Epithelial cell of proximal tubule (primary cell): Measurements from ENCODE around the gene DIRAS1. TPM values are rescaled to one million over a fixed set of nuclear protein-coding genes. Genes with fewer than 3 reads are reported as not detected.

Experiments used
- DNase-seq: peaks from one replicate; pipeline ENCODE4 v3.0.0-alpha.2; 2011; ENCODE audit warnings: low read depth
- H3K4me3 ChIP-seq: 2 replicates; pipeline ENCODE4 v1.5.1; 2011; ENCODE audit warnings: low read depth, mild to moderate bottlenecking, low read length
- total RNA-seq: library from RNA; depleted of rRNA; stranded (reverse); fragments of >200 nt; gene quantifications from 2 replicates; pipeline ENCODE4 v1.2.3, GENCODE V29; 2015
- TF ChIP-seq, protein P1 (sequence below): conservative IDR thresholded peaks from 2 replicates; pipeline ENCODE4 v1.5.1; 2012; ENCODE audit warnings: low read depth, mild to moderate bottlenecking, low read length

The DIRAS1 gene
- total RNA-seq, 1 donor from 2014 or later, result not detected

DNA sequence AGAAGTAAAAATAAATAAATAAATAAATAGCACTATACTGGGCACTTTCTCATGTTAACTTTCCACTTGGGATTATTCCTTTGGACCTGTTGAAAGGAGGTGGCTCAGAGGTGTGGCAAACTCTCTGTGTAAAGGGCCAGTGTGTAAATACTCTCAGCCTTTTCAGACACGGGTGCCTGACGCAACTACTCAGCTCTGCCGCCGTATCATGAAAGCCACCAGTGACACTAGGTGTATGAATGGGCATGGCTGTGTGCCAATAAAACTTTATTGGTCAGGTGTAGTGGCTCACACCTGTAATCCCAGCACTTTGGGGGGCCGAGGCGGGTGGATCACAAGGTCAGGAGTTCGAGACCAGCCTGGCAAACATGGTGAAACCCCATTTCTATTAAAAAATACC is 38.8 kb upstream of the DIRAS1 start:
- TF ChIP-seq, protein P1, sequence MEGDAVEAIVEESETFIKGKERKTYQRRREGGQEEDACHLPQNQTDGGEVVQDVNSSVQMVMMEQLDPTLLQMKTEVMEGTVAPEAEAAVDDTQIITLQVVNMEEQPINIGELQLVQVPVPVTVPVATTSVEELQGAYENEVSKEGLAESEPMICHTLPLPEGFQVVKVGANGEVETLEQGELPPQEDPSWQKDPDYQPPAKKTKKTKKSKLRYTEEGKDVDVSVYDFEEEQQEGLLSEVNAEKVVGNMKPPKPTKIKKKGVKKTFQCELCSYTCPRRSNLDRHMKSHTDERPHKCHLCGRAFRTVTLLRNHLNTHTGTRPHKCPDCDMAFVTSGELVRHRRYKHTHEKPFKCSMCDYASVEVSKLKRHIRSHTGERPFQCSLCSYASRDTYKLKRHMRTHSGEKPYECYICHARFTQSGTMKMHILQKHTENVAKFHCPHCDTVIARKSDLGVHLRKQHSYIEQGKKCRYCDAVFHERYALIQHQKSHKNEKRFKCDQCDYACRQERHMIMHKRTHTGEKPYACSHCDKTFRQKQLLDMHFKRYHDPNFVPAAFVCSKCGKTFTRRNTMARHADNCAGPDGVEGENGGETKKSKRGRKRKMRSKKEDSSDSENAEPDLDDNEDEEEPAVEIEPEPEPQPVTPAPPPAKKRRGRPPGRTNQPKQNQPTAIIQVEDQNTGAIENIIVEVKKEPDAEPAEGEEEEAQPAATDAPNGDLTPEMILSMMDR, result no peak
- no peak for DNase-seq
- no peak overlapping the region for H3K4me3 ChIP-seq

DNA sequence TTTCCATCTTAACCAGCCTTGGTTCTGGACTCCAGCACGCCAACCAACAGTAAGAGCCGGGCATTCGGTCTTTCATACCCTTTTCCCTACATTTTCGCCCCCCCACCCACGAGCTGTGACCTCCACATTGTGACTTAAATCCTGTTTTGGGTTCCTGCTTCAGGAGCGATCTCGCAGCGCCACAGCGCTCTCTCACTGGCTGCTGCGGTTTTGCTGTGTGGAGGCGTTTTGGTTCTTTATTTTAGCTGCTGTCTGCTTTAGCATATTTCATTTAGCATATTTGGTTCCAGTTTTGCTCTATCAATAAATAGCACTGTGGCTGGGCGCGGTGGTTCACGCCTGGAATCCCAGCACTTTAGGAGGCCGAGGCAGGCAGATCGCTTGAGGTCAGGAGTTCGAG is 38.2 kb upstream of the DIRAS1 start:
- TF ChIP-seq, protein P1, result no peak
- DNase-seq, result no peak
- no peak overlapping the region for H3K4me3 ChIP-seq

DNA sequence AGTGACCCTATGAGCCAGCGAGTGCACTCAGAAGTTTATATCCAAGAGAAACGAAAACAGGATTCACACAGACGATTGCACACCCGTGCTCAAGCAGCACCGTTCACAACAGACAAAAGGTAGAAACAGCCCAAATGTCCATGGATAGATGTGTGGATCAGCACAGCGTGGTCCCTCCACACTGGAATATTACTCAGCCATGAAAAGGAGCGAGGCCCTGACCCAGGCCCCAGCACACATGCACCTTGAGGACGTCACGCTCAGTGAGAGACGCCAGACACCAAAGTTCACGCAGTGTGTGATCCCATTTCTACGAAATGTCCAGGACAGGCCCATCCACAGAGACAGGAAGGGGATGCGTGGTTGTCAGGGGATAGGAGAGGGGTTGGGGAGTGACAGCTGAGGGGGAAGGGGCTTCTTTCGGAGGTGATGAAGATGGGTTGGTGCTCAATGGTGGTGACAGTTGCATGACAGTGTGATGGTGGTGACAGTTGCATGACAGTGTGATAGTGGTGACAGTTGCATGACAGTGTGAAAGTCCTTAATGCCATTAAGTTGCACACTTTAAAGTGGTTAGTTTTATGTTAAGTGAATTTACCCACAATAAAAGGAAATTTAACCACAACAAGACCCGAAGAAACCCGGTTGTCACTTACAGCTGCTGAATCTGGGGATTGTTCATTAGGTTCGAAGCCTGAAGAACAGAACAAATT is 37.6 kb upstream of the DIRAS1 start:
- no peak overlapping the region for H3K4me3 ChIP-seq
- DNase-seq, result no peak
- TF ChIP-seq, protein P1, result no peak

DNA sequence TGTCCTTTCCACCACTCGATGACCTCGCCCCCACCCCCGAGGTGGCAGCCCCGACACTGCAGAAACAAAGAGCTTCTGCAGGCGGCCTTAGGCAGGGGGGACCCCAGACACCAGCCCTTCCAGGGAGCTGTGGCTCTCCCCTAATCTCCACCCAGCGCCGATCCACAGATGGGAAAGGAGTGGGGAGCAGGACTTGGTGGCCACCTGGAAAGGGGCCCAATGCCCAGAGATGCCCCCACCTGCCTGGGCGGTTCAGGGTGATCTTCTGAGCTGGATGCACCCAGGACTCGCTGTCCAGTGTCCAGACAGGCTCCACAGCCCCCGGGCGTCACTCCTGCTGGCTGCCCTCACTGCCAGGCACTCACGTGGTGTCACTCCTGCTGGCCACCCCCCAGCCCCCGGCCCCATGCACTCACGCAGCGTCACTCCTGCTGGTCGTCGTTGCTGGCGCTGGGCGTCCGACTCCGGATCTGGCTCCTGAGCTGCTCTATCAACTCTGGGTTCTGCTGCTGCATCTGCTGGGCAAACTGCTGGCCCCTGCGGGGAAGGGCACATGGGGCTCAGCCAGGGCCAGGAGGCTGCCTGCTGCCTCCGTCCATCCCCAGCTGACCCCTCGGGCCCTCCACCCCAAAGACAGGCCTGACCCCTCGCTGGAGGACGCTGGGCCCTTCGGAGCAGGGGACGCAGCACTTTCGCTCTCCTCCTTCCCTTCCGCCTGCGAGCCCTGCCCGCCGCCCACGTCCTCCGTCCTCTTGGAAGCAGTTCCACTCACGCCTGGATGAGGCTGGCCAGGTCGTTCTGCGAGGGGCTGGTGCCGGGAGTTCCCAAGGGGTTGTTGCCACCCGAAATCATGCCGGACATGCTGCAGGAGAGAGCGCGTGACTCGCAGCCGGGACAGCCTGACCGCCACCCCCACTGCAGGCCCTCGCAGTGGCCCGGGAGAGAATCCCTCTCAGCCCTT is 36.0 kb upstream of the DIRAS1 start:
- TF ChIP-seq, protein P1, result no peak
- DNase-seq, result no peak
- H3K4me3 ChIP-seq, result no peak overlapping the region

DNA sequence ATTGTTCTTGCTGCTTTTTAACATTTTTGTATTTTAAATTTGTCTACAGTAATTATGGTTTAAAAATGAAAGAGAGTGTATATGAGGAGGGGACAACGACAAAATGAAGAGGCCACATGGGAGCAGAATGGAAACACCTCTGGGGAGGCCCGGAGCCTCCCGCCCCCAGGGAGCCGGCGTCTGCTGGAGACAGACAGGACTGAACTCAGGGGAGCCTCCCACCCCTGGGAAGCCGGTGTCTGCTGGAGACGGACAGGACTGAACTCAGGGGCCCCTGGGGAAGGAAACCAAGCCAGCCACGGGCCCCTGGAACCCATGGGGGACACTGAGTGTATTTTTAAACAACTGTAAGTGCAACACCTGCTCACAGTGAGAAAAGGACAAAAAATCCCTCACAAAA is 35.3 kb upstream of the DIRAS1 start:
- DNase-seq, result no peak
- TF ChIP-seq, protein P1, result no peak
- no peak overlapping the region for H3K4me3 ChIP-seq

DNA sequence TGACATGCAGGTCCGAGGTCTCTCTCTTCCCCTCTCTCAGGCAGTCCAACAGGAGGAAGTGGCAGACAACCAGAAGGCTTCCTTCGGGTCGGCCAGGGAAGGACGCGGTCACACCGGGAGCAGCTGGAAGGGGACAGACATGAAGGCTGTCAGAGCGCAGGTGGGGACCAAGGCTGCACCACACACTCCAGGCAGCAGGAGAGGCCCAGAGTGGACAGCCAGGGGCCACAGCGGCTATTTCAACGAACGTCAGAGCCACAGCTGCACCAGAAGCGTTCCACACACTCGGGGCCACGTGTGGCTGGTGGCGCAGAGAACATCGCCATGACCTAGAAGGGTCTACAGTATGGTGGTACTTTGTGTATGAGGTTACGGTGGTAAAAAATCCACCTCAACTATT is 34.6 kb upstream of the DIRAS1 start:
- no peak for DNase-seq
- TF ChIP-seq, protein P1, result no peak
- H3K4me3 ChIP-seq, result no peak overlapping the region
